Mesenchymal stem cell (in vitro differentiated cells and primary cell): ENCODE measurements around the gene DYNC2H1.

ENCODE experiments used
- DNase-seq: peaks from one replicate; pipeline ENCODE4 v3.0.0-alpha.2; 2013
- H2AFZ ChIP-seq: one replicate; pipeline ENCODE4 v1.6.1; 2013; ENCODE audit warnings: low read depth, mild to moderate bottlenecking, control low read depth, inconsistent platforms, low read length, moderate library complexity
- H2AK5ac ChIP-seq: 2 replicates; pipeline ENCODE4 v1.6.1; 2013; ENCODE audit warnings: low read length, moderate library complexity, mild to moderate bottlenecking, inconsistent platforms; ENCODE audit not compliant: severe bottlenecking
- H2BK120ac ChIP-seq: one replicate; pipeline ENCODE4 v1.6.1; 2013; ENCODE audit warnings: low read depth, mild to moderate bottlenecking, inconsistent platforms, low read length, moderate library complexity
- H2BK12ac ChIP-seq, 2 experiments: one replicate each; pipeline ENCODE4 v1.6.1; 2013; ENCODE audit warnings: inconsistent platforms in 2 of 2, low read length in 2 of 2, mild to moderate bottlenecking in 2 of 2, moderate library complexity in 2 of 2, control low read depth in 1 of 2
- H2BK15ac ChIP-seq: one replicate; pipeline ENCODE4 v1.6.1; 2013; ENCODE audit warnings: mild to moderate bottlenecking, low read depth, inconsistent platforms; ENCODE audit not compliant: poor library complexity, severe bottlenecking
- H2BK5ac ChIP-seq: 2 replicates; pipeline ENCODE4 v1.6.1; 2013; ENCODE audit warnings: low read depth, mild to moderate bottlenecking, low read length, control low read depth, inconsistent platforms; ENCODE audit not compliant: poor library complexity, severe bottlenecking
- H3K14ac ChIP-seq, 2 experiments: one replicate each; pipeline ENCODE4 v1.6.1; 2013; ENCODE audit warnings: inconsistent platforms in 2 of 2, low read length in 2 of 2, control low read depth in 1 of 2, mild to moderate bottlenecking in 1 of 2, moderate library complexity in 1 of 2
- H3K18ac ChIP-seq, 2 experiments: one replicate each; pipeline ENCODE4 v1.6.1; 2013; ENCODE audit warnings: inconsistent platforms in 2 of 2, low read length in 2 of 2, control low read depth in 1 of 2, low read depth in 1 of 2, mild to moderate bottlenecking in 1 of 2
- H3K23ac ChIP-seq, 2 experiments: one replicate each; pipeline ENCODE4 v1.6.1; 2013; ENCODE audit warnings: inconsistent platforms in 2 of 2, low read length in 2 of 2, mild to moderate bottlenecking in 2 of 2, moderate library complexity in 2 of 2, control low read depth in 1 of 2
- H3K27ac ChIP-seq: 2 replicates; pipeline ENCODE4 v1.5.1; 2013; ENCODE audit warnings: mild to moderate bottlenecking, moderate library complexity, low read length, control low read depth, inconsistent platforms; ENCODE audit not compliant: poor library complexity, severe bottlenecking
- H3K27me3 ChIP-seq, 2 experiments: 2 replicates each; pipeline versions ENCODE4 v1.6.1 to v1.7.0; 2013; ENCODE audit warnings: low read length in 2 of 2, mild to moderate bottlenecking in 2 of 2, moderate library complexity in 2 of 2, control low read depth in 1 of 2, inconsistent platforms in 1 of 2; ENCODE audit not compliant: control insufficient read depth in 1 of 2, insufficient read depth in 1 of 2
- H3K36me3 ChIP-seq, 2 experiments: 2 replicates each; pipeline versions ENCODE4 v1.6.1 to v1.7.0; 2013; ENCODE audit warnings: low read length in 2 of 2, control low read depth in 1 of 2, inconsistent platforms in 1 of 2, low read depth in 1 of 2, mild to moderate bottlenecking in 1 of 2; ENCODE audit not compliant: insufficient read depth in 2 of 2, control insufficient read depth in 1 of 2
- H3K4ac ChIP-seq, 2 experiments: one replicate each; pipeline ENCODE4 v1.6.1; 2013; ENCODE audit warnings: inconsistent platforms in 2 of 2, low read length in 2 of 2, mild to moderate bottlenecking in 2 of 2, moderate library complexity in 2 of 2, control low read depth in 1 of 2, low read depth in 1 of 2
- H3K4me1 ChIP-seq: 2 replicates; pipeline ENCODE4 v1.6.1; 2013; ENCODE audit warnings: low read depth, low read length, control low read depth; ENCODE audit not compliant: control insufficient read depth, insufficient read depth
- H3K4me2 ChIP-seq: 2 replicates; pipeline ENCODE4 v1.6.1; 2013; ENCODE audit warnings: low read length, mild to moderate bottlenecking, inconsistent platforms; ENCODE audit not compliant: poor library complexity, severe bottlenecking
- H3K4me3 ChIP-seq, 2 experiments: 2 replicates each; pipeline versions ENCODE4 v1.5.1 to v1.7.0; 2013; ENCODE audit warnings: low read length in 2 of 2, mild to moderate bottlenecking in 2 of 2, control low read depth in 1 of 2, low read depth in 1 of 2; ENCODE audit not compliant: insufficient read depth in 1 of 2
- H3K79me1 ChIP-seq: replicated peaks from 2 replicates; pipeline ENCODE4 v1.6.1; 2013; ENCODE audit warnings: mild to moderate bottlenecking, control low read depth, low read length, inconsistent platforms; ENCODE audit not compliant: poor library complexity, severe bottlenecking
- H3K9ac ChIP-seq: 2 replicates; pipeline ENCODE4 v1.7.0; 2013; ENCODE audit warnings: mild to moderate bottlenecking, low read length, moderate library complexity
- H3K9me3 ChIP-seq: 2 replicates; pipeline ENCODE4 v1.7.0; 2013; ENCODE audit warnings: mild to moderate bottlenecking, low read length; ENCODE audit not compliant: control insufficient read depth
- H4K8ac ChIP-seq: one replicate; pipeline ENCODE4 v1.6.1; 2013; ENCODE audit warnings: inconsistent platforms, mild to moderate bottlenecking, low read length, moderate library complexity
- H4K91ac ChIP-seq: one replicate; pipeline ENCODE4 v1.6.1; 2013; ENCODE audit warnings: mild to moderate bottlenecking, low read length, inconsistent platforms
- WGBS: methylation state at CpG from one replicate; pipeline ENCODE4 v1.1.7; 2013; ENCODE audit warnings: mixed read lengths; 5-methylcytosine and 5-hydroxymethylcytosine counted together

Gene DYNC2H1

GRCh38 chr11:103070142-103070541, 39.1 kb upstream of the DYNC2H1 start:
- no peak overlapping the region for H2BK120ac ChIP-seq
- H4K91ac ChIP-seq = no peak overlapping the region
- no peaks in the 10 kb centered on the region for H3K4me1 ChIP-seq
- H3K27me3 ChIP-seq = no peaks in the 10 kb centered on the region
- H3K9ac ChIP-seq = no peak overlapping the region
- no peak for DNase-seq
- no peak overlapping the region for H3K18ac ChIP-seq
- no peak overlapping the region for H4K8ac ChIP-seq
- H3K23ac ChIP-seq = no peak overlapping the region
- H3K9me3 ChIP-seq = no peaks in the 10 kb centered on the region
- no peak overlapping the region for H3K4ac ChIP-seq
- H2BK5ac ChIP-seq = no peak overlapping the region
- H3K4me2 ChIP-seq = no peak overlapping the region
- H2BK12ac ChIP-seq = no peak overlapping the region
- no peak overlapping the region for H2AFZ ChIP-seq
- H2BK15ac ChIP-seq = no peak overlapping the region
- H3K27ac ChIP-seq = no peak overlapping the region
- H3K79me1 ChIP-seq = peaks cover 14% of the 10 kb centered on the region
- no peak overlapping the region for H3K14ac ChIP-seq
- H3K4me3 ChIP-seq = no peak overlapping the region
- peaks cover 4 to 72% of the 10 kb centered on the region in 2 experiments for H3K36me3 ChIP-seq
- no peak overlapping the region for H2AK5ac ChIP-seq

GRCh38 chr11:103071008-103071407, 38.2 kb upstream of the DYNC2H1 start:
- peaks cover 2 to 72% of the 10 kb centered on the region in 2 experiments for H3K36me3 ChIP-seq
- H2AK5ac ChIP-seq = no peak overlapping the region

GRCh38 chr11:103076361-103076760, 32.9 kb upstream of the DYNC2H1 start:
- no peak overlapping the region for H2BK120ac ChIP-seq
- peaks cover 18 to 78% of the 10 kb centered on the region in 2 experiments for H3K36me3 ChIP-seq
- H4K8ac ChIP-seq = no peak overlapping the region
- no peak overlapping the region for H2BK12ac ChIP-seq
- WGBS = 83% methylated on average over 1 of the region's 3 CpGs
- H3K4me2 ChIP-seq = no peak overlapping the region
- H3K27me3 ChIP-seq = no peaks in the 10 kb centered on the region
- no peak for DNase-seq
- H3K9ac ChIP-seq = no peak overlapping the region
- no peak overlapping the region for H3K4me3 ChIP-seq
- no peak overlapping the region for H2BK5ac ChIP-seq
- no peak overlapping the region for H4K91ac ChIP-seq
- H3K27ac ChIP-seq = no peak overlapping the region
- H3K18ac ChIP-seq = no peak overlapping the region
- H3K23ac ChIP-seq = no peak overlapping the region
- H3K4ac ChIP-seq = no peak overlapping the region
- H3K4me1 ChIP-seq = peaks cover 2% of the 10 kb centered on the region
- no peak overlapping the region for H2BK15ac ChIP-seq
- no peak overlapping the region for H2AK5ac ChIP-seq
- no peak overlapping the region for H3K14ac ChIP-seq
- no peaks in the 10 kb centered on the region for H3K9me3 ChIP-seq
- H2AFZ ChIP-seq = no peak overlapping the region
- H3K79me1 ChIP-seq = peaks cover 20% of the 10 kb centered on the region

More at GRCh38 chr11:103071008-103071407, 38.2 kb upstream of the DYNC2H1 start:
- Histone ChIP-seq H2BK15ac (no peak overlapping the region), H3K9ac (no peak overlapping the region), H2BK120ac (no peak overlapping the region), H3K4ac (no peak overlapping the region), H4K8ac (no peak overlapping the region), H3K18ac (no peak overlapping the region), H3K9me3 (no peaks in the 10 kb centered on the region), H3K23ac (no peak overlapping the region), H3K14ac (no peak overlapping the region), H2AFZ (no peak overlapping the region), H3K4me2 (no peak overlapping the region), H3K4me3 (no peak overlapping the region), H2BK5ac (no peak overlapping the region), H3K4me1 (no peaks in the 10 kb centered on the region), H4K91ac (no peak overlapping the region), H3K27ac (no peak overlapping the region), H2BK12ac (no peak overlapping the region), H3K79me1 (peaks cover 14% of the 10 kb centered on the region), H3K27me3 (no peaks in the 10 kb centered on the region)
- DNase-seq = no peak

- WGBS = 96% methylated on average over 2 of the region's 3 CpGs
- Histone ChIP-seq H3K79me1 (peaks cover 20% of the 10 kb centered on the region), H4K91ac (no peak overlapping the region), H2BK12ac (no peak overlapping the region), H3K23ac (no peak overlapping the region), H3K9me3 (no peaks in the 10 kb centered on the region), H3K18ac (no peak overlapping the region), H4K8ac (no peak overlapping the region), H3K14ac (no peak overlapping the region), H3K9ac (no peak overlapping the region), H3K4me2 (no peak overlapping the region), H3K4me1 (peaks cover 2% of the 10 kb centered on the region), H3K36me3 (peaks cover 18 to 86% of the 10 kb centered on the region in 2 experiments), H3K4me3 (no peak overlapping the region), H2BK15ac (no peak overlapping the region), H3K27ac (no peak overlapping the region), H2BK120ac (no peak overlapping the region), H2AFZ (no peak overlapping the region), H3K4ac (no peak overlapping the region), H2AK5ac (no peak overlapping the region), H2BK5ac (no peak overlapping the region), H3K27me3 (no peaks in the 10 kb centered on the region)
- no peak for DNase-seq
Measured at GRCh38 chr11:103077554-103077953, 31.7 kb upstream of the DYNC2H1 start.
